Ovary (tissue), 9 donors: Measurements from ENCODE around the gene DELE1. TPM values are rescaled to one million over a fixed set of nuclear protein-coding genes. Genes with fewer than 3 reads are reported as not detected.

ENCODE experiments used
- DNase-seq, 5 donors: peaks; one replicate each; pipeline ENCODE4 v3.0.0-alpha.2; 2019 to 2020
- H3K27ac ChIP-seq, 2 donors: fragments of 200-600 bp; one replicate each; pipeline versions ENCODE4 v1.5.1 to v1.8.0; 2019 to 2022
- H3K27me3 ChIP-seq: fragments of 200-600 bp; one replicate; pipeline ENCODE4 v1.8.0; 2022
- H3K36me3 ChIP-seq: fragments of 200-600 bp; sonication (generic); one replicate; pipeline ENCODE4 v1.5.1; 2019
- H3K4me1 ChIP-seq: one replicate; pipeline ENCODE4 v1.8.1; 2013; ENCODE audit warnings: mild to moderate bottlenecking, moderate library complexity; ENCODE audit not compliant: insufficient read depth
- H3K4me3 ChIP-seq: fragments of 200-600 bp; sonication (generic); one replicate; pipeline ENCODE4 v1.5.1; 2017
- H3K9me3 ChIP-seq, 2 donors: fragments of 200-600 bp in 1 of 2; sonication (generic) in 1 of 2; one replicate each; pipeline versions ENCODE4 v1.5.1 to v1.8.1; 2013 to 2019; ENCODE audit warnings: mild to moderate bottlenecking in 1 of 2, moderate library complexity in 1 of 2
- EP300 ChIP-seq: sonication (generic); formaldehyde crosslinking; IDR thresholded peaks from one replicate; pipeline ENCODE4 v1.6.1; 2017; ENCODE audit warnings: antibody characterized with exemption
- POLR2A ChIP-seq: fragments of 450-650 bp; IDR thresholded peaks from one replicate; pipeline ENCODE4 v1.6.1; 2017; ENCODE audit warnings: antibody characterized with exemption, mild to moderate bottlenecking, moderate library complexity
- WGBS, 3 donors: extraction: QIAGEN DNeasy Blood & Tissue Kit in 1 of 3; methylation state at CpG; one replicate each; pipeline versions ENCODE4 v1.1.5 to v1.1.7; 2013 to 2017; 5-methylcytosine and 5-hydroxymethylcytosine counted together
- intact Hi-C, 4 donors: fragments of 100-400 bp; cut with DNase I; formaldehyde crosslinking; loops; one replicate each; pipeline versions ENCODE4 v1.11.0 to v1.15.1; 2022 to 2023
- polyA plus RNA-seq, 2 donors: library from polyadenylated mRNA; stranded (reverse); fragments of 200-250 nt in 1 of 2; fragments of 350-450 nt in 1 of 2; fragmentation: Illumina TruSeq in 1 of 2; extraction: RNeasy Lipid Tissue Mini Kit (QIAGEN cat#74804) in 1 of 2; gene quantifications; one replicate each; pipeline ENCODE4 v1.2.3, GENCODE V29; 2013 to 2014
- total RNA-seq, 7 donors: library from RNA; depleted of rRNA in 2 of 7; stranded (reverse); fragments of >200 nt in 2 of 7; fragmentation: NEBNext Ultra II Directional in 3 of 7; extraction: Animal tissue kit (Norgen Biotek cat#: 25700) in 3 of 7; gene quantifications; one replicate each; pipeline versions ENCODE4 v1.1.0 to v1.2.4, GENCODE V29; 2016 to 2023
- TF ChIP-seq, protein P1 (sequence below), 3 donors: fragments of 450-650 bp in 2 of 3; fragments of 200-600 bp in 1 of 3; IDR thresholded peaks; one replicate each; pipeline versions ENCODE4 v1.5.1 to v1.8.0; 2016 to 2022; ENCODE audit warnings: antibody characterized with exemption in 3 of 3, mild to moderate bottlenecking in 1 of 3
- donor health status: DM: no; HTN: no; CAD: no; lungs with moderate emphysema.
- donor health status: DM: no; HTN: no; CAD: no.
- donor health status: Bipolar disorder and iron deficiency.
- donor health status: DM: yes; HTN: yes; CAD: no.
- donor health status: DM: no; HTN: no; CAD: no.
- donor health status: DM: yes; HTN: yes; CAD: no.

The DELE1 gene
- total and polyA plus RNA-seq, 9 donors: 39.0 to 69.8 (median 48.4) TPM

- H3K9me3 ChIP-seq: no peaks in the 10 kb centered on the region
- 27 to 29% (median 28%) methylated on average over 14 of the region's 14 CpGs for WGBS, 3 donors
- no peak overlapping the region for H3K4me3 ChIP-seq
- H3K4me1 ChIP-seq: no peaks in the 10 kb centered on the region
- H3K27me3 ChIP-seq: no peaks in the 10 kb centered on the region
- H3K27ac ChIP-seq: no peak overlapping the region
- TF ChIP-seq, protein P1, sequence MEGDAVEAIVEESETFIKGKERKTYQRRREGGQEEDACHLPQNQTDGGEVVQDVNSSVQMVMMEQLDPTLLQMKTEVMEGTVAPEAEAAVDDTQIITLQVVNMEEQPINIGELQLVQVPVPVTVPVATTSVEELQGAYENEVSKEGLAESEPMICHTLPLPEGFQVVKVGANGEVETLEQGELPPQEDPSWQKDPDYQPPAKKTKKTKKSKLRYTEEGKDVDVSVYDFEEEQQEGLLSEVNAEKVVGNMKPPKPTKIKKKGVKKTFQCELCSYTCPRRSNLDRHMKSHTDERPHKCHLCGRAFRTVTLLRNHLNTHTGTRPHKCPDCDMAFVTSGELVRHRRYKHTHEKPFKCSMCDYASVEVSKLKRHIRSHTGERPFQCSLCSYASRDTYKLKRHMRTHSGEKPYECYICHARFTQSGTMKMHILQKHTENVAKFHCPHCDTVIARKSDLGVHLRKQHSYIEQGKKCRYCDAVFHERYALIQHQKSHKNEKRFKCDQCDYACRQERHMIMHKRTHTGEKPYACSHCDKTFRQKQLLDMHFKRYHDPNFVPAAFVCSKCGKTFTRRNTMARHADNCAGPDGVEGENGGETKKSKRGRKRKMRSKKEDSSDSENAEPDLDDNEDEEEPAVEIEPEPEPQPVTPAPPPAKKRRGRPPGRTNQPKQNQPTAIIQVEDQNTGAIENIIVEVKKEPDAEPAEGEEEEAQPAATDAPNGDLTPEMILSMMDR (IDR thresholded peaks at IDR 0.05): peak; percentile 67 to 79 (median 69)
- TF ChIP-seq POLR2A: no peak
- TF ChIP-seq EP300: no peak
- DNase-seq: peak; percentile 83 to 90 (median 88)
- intact Hi-C loops: no loop called here
- H3K36me3 ChIP-seq: no peaks in the 10 kb centered on the region
These were observed 37.0 kb downstream of the DELE1 start for GRCh38 chr5:141960449-141961323.

DNA sequence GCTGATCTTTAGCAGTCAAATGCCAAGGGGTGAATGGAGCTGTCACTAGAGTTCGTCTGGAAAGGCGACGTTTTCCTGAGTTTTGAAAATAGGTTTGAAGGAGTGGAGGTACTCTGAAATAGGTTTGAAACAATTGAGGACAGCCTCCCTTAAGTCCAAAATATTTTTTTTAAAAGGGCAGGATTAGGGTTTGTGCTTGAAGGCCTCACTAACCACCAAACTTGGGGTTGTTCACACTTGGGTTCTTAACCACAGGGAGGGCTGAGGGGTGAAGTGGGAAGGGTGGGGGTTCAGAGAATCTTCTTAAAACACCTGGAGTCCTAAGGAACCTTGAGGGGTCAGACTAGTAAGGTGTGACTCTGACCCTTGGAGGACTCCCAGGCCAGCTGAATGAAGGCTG is 37.8 kb downstream of the DELE1 start:
- TF ChIP-seq EP300 (no peak), POLR2A (no peak)
- TF ChIP-seq, protein P1 (IDR thresholded peaks at IDR 0.05): no peak
- Histone ChIP-seq H3K27ac (no peak overlapping the region), H3K9me3 (no peaks in the 10 kb centered on the region), H3K4me1 (no peaks in the 10 kb centered on the region), H3K36me3 (no peaks in the 10 kb centered on the region), H3K27me3 (no peaks in the 10 kb centered on the region), H3K4me3 (no peak overlapping the region)
- DNase-seq: no peak
- 87 to 96% (median 92%) methylated on average over 3 of the region's 3 CpGs for WGBS, 3 donors
- intact Hi-C loops: no loop called here

DNA sequence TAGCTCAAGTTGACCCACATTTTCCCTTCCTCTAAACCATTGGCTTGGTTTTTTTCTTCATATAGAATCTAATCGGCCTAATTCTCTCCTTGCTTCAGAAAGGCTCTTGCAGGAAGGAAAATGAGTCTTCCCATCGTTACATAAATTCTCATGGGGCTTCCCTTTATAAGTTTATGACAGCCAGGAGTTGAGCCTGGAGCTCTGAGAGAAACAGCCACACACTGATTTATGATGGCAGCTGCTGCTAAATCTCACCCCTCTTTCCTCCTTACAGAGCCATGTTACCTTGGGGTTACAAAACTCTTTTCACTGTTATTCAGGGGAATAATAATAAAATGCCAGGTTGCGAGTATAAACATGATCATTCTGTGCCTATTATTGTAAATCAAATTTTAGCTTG is 40.0 kb downstream of the DELE1 start:
- H3K9me3 ChIP-seq: no peaks in the 10 kb centered on the region
- TF ChIP-seq, protein P1 (IDR thresholded peaks at IDR 0.05): no peak
- TF ChIP-seq POLR2A: no peak
- no peak for TF ChIP-seq EP300
- H3K36me3 ChIP-seq: no peaks in the 10 kb centered on the region
- intact Hi-C loops: no loop called here
- no peaks in the 10 kb centered on the region for H3K27me3 ChIP-seq
- no peak for DNase-seq
- no peak overlapping the region for H3K27ac ChIP-seq
- no peaks in the 10 kb centered on the region for H3K4me1 ChIP-seq
- H3K4me3 ChIP-seq: no peak overlapping the region
- WGBS, 3 donors: 49 to 50% (median 50%) methylated on average over 3 of the region's 3 CpGs

DNA sequence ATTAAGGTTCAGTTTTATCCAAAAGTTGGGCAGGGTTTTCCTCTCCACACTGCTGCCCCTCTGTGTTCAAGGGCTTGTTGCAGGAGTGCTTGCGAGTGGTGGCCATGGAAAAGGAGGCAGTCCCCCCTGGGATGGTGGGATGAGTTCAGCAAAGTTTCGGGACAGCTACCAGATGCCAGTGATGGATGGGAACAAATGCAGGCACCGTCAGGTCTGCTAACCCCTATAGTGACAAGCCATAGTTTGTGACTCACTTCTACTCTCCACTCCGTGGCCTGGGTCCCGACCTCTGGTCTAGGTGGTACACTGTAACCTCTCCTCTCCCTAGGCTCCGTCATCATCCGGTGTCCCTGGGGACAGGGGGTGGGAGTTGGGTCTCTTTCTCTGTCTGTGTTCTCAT is 41.4 kb downstream of the DELE1 start:
- Histone ChIP-seq H3K27me3 (no peaks in the 10 kb centered on the region), H3K4me1 (no peaks in the 10 kb centered on the region), H3K36me3 (no peaks in the 10 kb centered on the region), H3K27ac (no peak overlapping the region), H3K9me3 (no peaks in the 10 kb centered on the region), H3K4me3 (no peak overlapping the region)
- intact Hi-C loops: no loop called here
- TF ChIP-seq POLR2A (no peak), EP300 (no peak)
- TF ChIP-seq, protein P1 (IDR thresholded peaks at IDR 0.05): no peak
- WGBS, 3 donors: 58 to 75% (median 59%) methylated on average over 7 of the region's 7 CpGs
- DNase-seq: no peak
